Neuronal stem cell (in vitro differentiated cells): Measurements from ENCODE around the gene CD14.
"Not testable (repeated sequence)": the region's sequence is repeated elsewhere in the genome, so short reads cannot be mapped to it uniquely, and the experiment has no call there.

Experiments
- DNase-seq: peaks from one replicate; pipeline ENCODE4 v3.0.0-alpha.2; 2013; ENCODE audit warnings: low spot score
- H2AFZ ChIP-seq: one replicate; pipeline ENCODE4 v1.6.1; 2013; ENCODE audit warnings: mild to moderate bottlenecking, low read length, inconsistent platforms
- H2AK5ac ChIP-seq: 2 replicates; pipeline ENCODE4 v1.6.1; 2013; ENCODE audit warnings: low read depth, mild to moderate bottlenecking, inconsistent platforms, low read length, moderate library complexity, mixed read lengths
- H2BK120ac ChIP-seq: 2 replicates; pipeline ENCODE4 v1.6.1; 2013; ENCODE audit warnings: low read depth, mild to moderate bottlenecking, inconsistent platforms, low read length, moderate library complexity, mixed read lengths
- H2BK12ac ChIP-seq: one replicate; pipeline ENCODE4 v1.6.1; 2013; ENCODE audit warnings: low read length, inconsistent platforms
- H2BK15ac ChIP-seq: 2 replicates; pipeline ENCODE4 v1.6.1; 2013; ENCODE audit warnings: mild to moderate bottlenecking, low read length, inconsistent platforms, mixed read lengths
- H2BK5ac ChIP-seq: one replicate; pipeline ENCODE4 v1.6.1; 2013; ENCODE audit warnings: inconsistent platforms, mild to moderate bottlenecking, low read length, moderate library complexity
- H3K14ac ChIP-seq: one replicate; pipeline ENCODE4 v1.6.1; 2013; ENCODE audit warnings: low read length, inconsistent platforms
- H3K18ac ChIP-seq: 2 replicates; pipeline ENCODE4 v1.6.1; 2013; ENCODE audit warnings: low read length, inconsistent platforms
- H3K23ac ChIP-seq: 2 replicates; pipeline ENCODE4 v1.6.1; 2013; ENCODE audit warnings: low read depth, mild to moderate bottlenecking, mixed read lengths, low read length, inconsistent platforms; ENCODE audit not compliant: poor library complexity
- H3K27ac ChIP-seq: replicated peaks from 3 replicates; pipeline ENCODE4 v1.5.1; 2013; ENCODE audit warnings: low read length, inconsistent platforms
- H3K27me3 ChIP-seq, 3 experiments: 2 replicates each; pipeline ENCODE4 v1.6.1; 2013; ENCODE audit warnings: low read length in 3 of 3, mild to moderate bottlenecking in 2 of 3, inconsistent platforms in 1 of 3, low read depth in 1 of 3, mixed read lengths in 1 of 3, moderate library complexity in 1 of 3; ENCODE audit not compliant: control insufficient read depth in 3 of 3, insufficient read depth in 3 of 3
- H3K36me3 ChIP-seq, 2 donors: replicated peaks in 1 of 2; 2 replicates each; pipeline ENCODE4 v1.6.1; 2013; ENCODE audit warnings: low read length in 2 of 2; ENCODE audit not compliant: control insufficient read depth in 2 of 2, insufficient read depth in 2 of 2
- H3K4ac ChIP-seq: 2 replicates; pipeline ENCODE4 v1.6.1; 2013; ENCODE audit warnings: inconsistent platforms, mild to moderate bottlenecking, low read length, moderate library complexity
- H3K4me1 ChIP-seq, 2 donors: 1 replicate in 1 of 2; 2 replicates in 1 of 2; pipeline ENCODE4 v1.6.1; 2013; ENCODE audit warnings: low read length in 2 of 2, low read depth in 1 of 2; ENCODE audit not compliant: control insufficient read depth in 2 of 2, insufficient read depth in 1 of 2
- H3K4me2 ChIP-seq: one replicate; pipeline ENCODE4 v1.6.1; 2013; ENCODE audit warnings: mild to moderate bottlenecking, low read length, inconsistent platforms; ENCODE audit not compliant: insufficient read depth, poor library complexity, severe bottlenecking
- H3K4me3 ChIP-seq, 2 donors: 2 replicates each; pipeline ENCODE4 v1.5.1; 2013; ENCODE audit warnings: low read length in 2 of 2, mild to moderate bottlenecking in 2 of 2, inconsistent platforms in 1 of 2, moderate library complexity in 1 of 2
- H3K79me1 ChIP-seq: one replicate; pipeline ENCODE4 v1.6.1; 2013; ENCODE audit warnings: low read depth, mild to moderate bottlenecking, inconsistent platforms, low read length, moderate library complexity
- H3K9ac ChIP-seq: one replicate; pipeline ENCODE4 v1.6.1; 2013; ENCODE audit warnings: mild to moderate bottlenecking, low read depth, low read length, inconsistent platforms; ENCODE audit not compliant: poor library complexity
- H3K9me3 ChIP-seq, 2 donors: replicated peaks in 1 of 2; 2 replicates each; pipeline versions ENCODE3 to v1.6.1; 2013; ENCODE audit warnings: low read length in 2 of 2, mild to moderate bottlenecking in 2 of 2, inconsistent platforms in 1 of 2, low read depth in 1 of 2, mixed read lengths in 1 of 2, moderate library complexity in 1 of 2; ENCODE audit not compliant: control insufficient read depth in 2 of 2, insufficient read depth in 1 of 2
- H4K8ac ChIP-seq: one replicate; pipeline ENCODE4 v1.6.1; 2013; ENCODE audit warnings: low read depth, mild to moderate bottlenecking, inconsistent platforms, low read length, moderate library complexity
- H4K91ac ChIP-seq: one replicate; pipeline ENCODE4 v1.6.1; 2013; ENCODE audit warnings: low read length, low read depth, mild to moderate bottlenecking, inconsistent platforms; ENCODE audit not compliant: poor library complexity
- WGBS, 2 donors: extraction: QIAGEN DNeasy Blood & Tissue Kit; methylation state at CpG; one replicate each; pipeline ENCODE4 v1.1.7; 2013; ENCODE audit warnings: missing lambda C conversion rate in 2 of 2, mixed read lengths in 1 of 2; ENCODE audit not compliant: insufficient read length in 2 of 2, insufficient replicate concordance in 1 of 2; ENCODE audit errors: extremely low coverage in 2 of 2; 5-methylcytosine and 5-hydroxymethylcytosine counted together

The CD14 gene

GRCh38 chr5:140639148-140639981, 6.4 kb upstream of the CD14 start, which contains the start of gene TMCO6:
Gene TMCO6 (plus strand): TSS chr5:140639451. CDS start chr5:140639528, 77 bp downstream.
- peaks cover 0 to 1% of the 10 kb centered on the region in 2 donors for H3K9me3 ChIP-seq
- H2AFZ ChIP-seq = peak within 1 kb of the TSS; percentile 96
- DNase-seq = peak; percentile 85
- peak within 1 kb of the TSS; percentile 100 for H3K18ac ChIP-seq
- H3K4me2 ChIP-seq = peak within 1 kb of the TSS; percentile 99
- peak within 1 kb of the TSS; percentile 17 for H3K4ac ChIP-seq
- peak within 1 kb of the TSS; percentile 47 for H2AK5ac ChIP-seq
- H3K14ac ChIP-seq = peak within 1 kb of the TSS; percentile 96
- peaks cover 28 to 34% of the 10 kb centered on the region in 2 donors for H3K36me3 ChIP-seq
- peak within 1 kb of the TSS; percentile 90 for H2BK15ac ChIP-seq
- peak within 1 kb of the TSS; percentile 14 for H2BK12ac ChIP-seq
- H3K4me1 ChIP-seq = peaks cover 2 to 5% of the 10 kb centered on the region in 2 donors
- H3K4me3 ChIP-seq = peak within 1 kb of the TSS; percentile 64 to 84
- H4K8ac ChIP-seq = peak within 1 kb of the TSS; percentile 19
- peaks cover 6% of the 10 kb centered on the region for H3K79me1 ChIP-seq
- H3K23ac ChIP-seq = peak within 1 kb of the TSS; percentile 97
- H4K91ac ChIP-seq = no peak within 1 kb of the TSS
- peak within 1 kb of the TSS; percentile 69 for H2BK5ac ChIP-seq
- no CpG with 5 or more reads among the region's 63 CpGs for WGBS, 2 donors
- no peak within 1 kb of the TSS for H2BK120ac ChIP-seq
- H3K27me3 ChIP-seq = no peaks in the 10 kb centered on the region
- H3K9ac ChIP-seq = peak within 1 kb of the TSS; percentile 98
- peak within 1 kb of the TSS; percentile 48 for H3K27ac ChIP-seq

- not testable (repeated sequence) for H2BK15ac ChIP-seq, H2BK12ac ChIP-seq, H3K4me1 ChIP-seq, H4K91ac ChIP-seq, H3K14ac ChIP-seq, H3K27me3 ChIP-seq, H3K9ac ChIP-seq, DNase-seq, H3K4ac ChIP-seq, H2BK120ac ChIP-seq, H3K27ac ChIP-seq, H3K9me3 ChIP-seq, H3K4me2 ChIP-seq, H3K79me1 ChIP-seq, H3K18ac ChIP-seq, H3K23ac ChIP-seq, H2BK5ac ChIP-seq, H2AK5ac ChIP-seq, H4K8ac ChIP-seq
- peaks cover 22 to 29% of the 10 kb centered on the region in 2 donors for H3K36me3 ChIP-seq
- H2AFZ ChIP-seq = peak overlapping the region; percentile 96
- no CpG with 5 or more reads among the region's 9 CpGs for WGBS, 2 donors
- peak overlapping the region in 1 of 2 donors; percentile 64 for H3K4me3 ChIP-seq
Measured at GRCh38 chr5:140638898-140639147, 5.8 kb upstream of the CD14 start.

DNA sequence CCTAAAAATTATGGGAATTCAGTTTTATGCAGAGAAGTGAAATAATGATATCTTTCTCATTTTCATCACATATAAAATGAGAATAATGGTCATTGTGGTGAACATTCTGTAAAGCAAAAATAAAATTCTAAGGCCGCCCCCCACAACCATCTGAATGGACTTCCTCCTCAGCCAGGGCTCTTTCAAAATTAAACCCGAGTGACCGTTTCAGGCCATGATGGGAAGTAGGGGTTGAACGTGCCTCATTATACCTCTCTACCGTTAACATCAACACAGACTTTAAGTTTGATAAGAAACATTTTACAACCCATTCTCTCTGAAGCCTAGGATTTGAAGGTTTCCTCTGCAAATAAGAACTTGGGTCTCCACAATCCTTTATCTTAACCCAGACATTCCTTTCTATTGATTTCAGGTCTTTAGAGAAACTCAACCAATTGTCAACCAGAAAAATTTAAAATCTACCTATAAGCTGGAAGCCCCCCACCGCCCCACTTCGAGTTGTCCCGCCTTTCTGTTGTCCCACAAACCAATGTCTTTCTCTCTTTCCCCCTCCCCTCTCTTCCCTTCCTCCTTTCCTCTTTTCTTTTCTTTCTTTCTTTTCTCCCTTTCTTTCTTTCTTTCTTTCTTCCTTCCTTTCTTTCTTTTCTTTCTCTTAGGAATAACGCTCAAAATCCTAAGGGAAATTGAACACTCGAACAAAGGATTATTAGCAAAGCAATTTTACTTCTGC, 4.6 kb upstream of the CD14 start:
- Histone ChIP-seq H3K27me3 (no peaks in the 10 kb centered on the region), H3K9ac (no peak overlapping the region), H3K4ac (no peak overlapping the region), H3K14ac (no peak overlapping the region), H3K79me1 (peaks cover 6% of the 10 kb centered on the region), H2AK5ac (no peak overlapping the region), H3K4me3 (no peak overlapping the region), H2BK120ac (no peak overlapping the region), H3K18ac (no peak overlapping the region), H2AFZ (no peak overlapping the region), H3K9me3 (peaks cover 0 to 4% of the 10 kb centered on the region in 2 donors), H2BK12ac (no peak overlapping the region), H4K91ac (no peak overlapping the region), H3K36me3 (peaks cover 12 to 18% of the 10 kb centered on the region in 2 donors), H3K27ac (no peak overlapping the region), H4K8ac (no peak overlapping the region), H3K4me1 (peaks cover 2 to 5% of the 10 kb centered on the region in 2 donors), H3K4me2 (no peak overlapping the region), H2BK15ac (no peak overlapping the region), H2BK5ac (no peak overlapping the region), H3K23ac (no peak overlapping the region)
- WGBS, 2 donors = no CpG with 5 or more reads among the region's 10 CpGs
- DNase-seq = no peak
